ENCODE results near the gene CSF3. TPM values are rescaled to one million over a fixed set of nuclear protein-coding genes. Genes with fewer than 3 reads are reported as not detected.

The CSF3 gene
- total and polyA plus RNA-seq, 10 donors, result 0.24 to 1.8 (median 1.3) TPM; not detected in 4

- Histone ChIP-seq H3K4me3 (peak within 1 kb of the TSS; percentile 76 to 100 (median 96)), H3K9me3 (no peaks in the 10 kb centered on the region), H3K27ac (peak within 1 kb of the TSS; percentile 84 to 96 (median 92)), H3K4me1 (peaks cover 19 to 67% (median 54%) of the 10 kb centered on the region in 6 donors), H3K27me3 (replicated peaks in 1 of 7) (no peaks in the 10 kb centered on the region), H3K36me3 (no peaks in the 10 kb centered on the region)
- DNase-seq, result peak; percentile 95
- TF ChIP-seq, protein P1, sequence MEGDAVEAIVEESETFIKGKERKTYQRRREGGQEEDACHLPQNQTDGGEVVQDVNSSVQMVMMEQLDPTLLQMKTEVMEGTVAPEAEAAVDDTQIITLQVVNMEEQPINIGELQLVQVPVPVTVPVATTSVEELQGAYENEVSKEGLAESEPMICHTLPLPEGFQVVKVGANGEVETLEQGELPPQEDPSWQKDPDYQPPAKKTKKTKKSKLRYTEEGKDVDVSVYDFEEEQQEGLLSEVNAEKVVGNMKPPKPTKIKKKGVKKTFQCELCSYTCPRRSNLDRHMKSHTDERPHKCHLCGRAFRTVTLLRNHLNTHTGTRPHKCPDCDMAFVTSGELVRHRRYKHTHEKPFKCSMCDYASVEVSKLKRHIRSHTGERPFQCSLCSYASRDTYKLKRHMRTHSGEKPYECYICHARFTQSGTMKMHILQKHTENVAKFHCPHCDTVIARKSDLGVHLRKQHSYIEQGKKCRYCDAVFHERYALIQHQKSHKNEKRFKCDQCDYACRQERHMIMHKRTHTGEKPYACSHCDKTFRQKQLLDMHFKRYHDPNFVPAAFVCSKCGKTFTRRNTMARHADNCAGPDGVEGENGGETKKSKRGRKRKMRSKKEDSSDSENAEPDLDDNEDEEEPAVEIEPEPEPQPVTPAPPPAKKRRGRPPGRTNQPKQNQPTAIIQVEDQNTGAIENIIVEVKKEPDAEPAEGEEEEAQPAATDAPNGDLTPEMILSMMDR (IDR thresholded peaks at IDR 0.05 in 8 of 11, conservative IDR thresholded peaks at IDR 0.05 in 3 of 11), result peak in 6 of 11 experiments; percentile 9 to 53 (median 34)
- TF ChIP-seq POLR2A (IDR thresholded peaks at IDR 0.05), result no peak
- 0 to 4% (median 1%) methylated on average over 34 to 83 of the region's 83 CpGs for WGBS, 5 donors
- intact Hi-C loops (cut with DNase I; ENCODE audit: low total_unique reads), result no loop called here
Measured at GRCh38 chr17:40062329-40063186, 47.3 kb downstream of the CSF3 start, which contains the start of gene THRA. TSS of gene THRA (plus strand) at chr17:40062965. CDS start at chr17:40074489, 11,524 bp downstream.

DNA sequence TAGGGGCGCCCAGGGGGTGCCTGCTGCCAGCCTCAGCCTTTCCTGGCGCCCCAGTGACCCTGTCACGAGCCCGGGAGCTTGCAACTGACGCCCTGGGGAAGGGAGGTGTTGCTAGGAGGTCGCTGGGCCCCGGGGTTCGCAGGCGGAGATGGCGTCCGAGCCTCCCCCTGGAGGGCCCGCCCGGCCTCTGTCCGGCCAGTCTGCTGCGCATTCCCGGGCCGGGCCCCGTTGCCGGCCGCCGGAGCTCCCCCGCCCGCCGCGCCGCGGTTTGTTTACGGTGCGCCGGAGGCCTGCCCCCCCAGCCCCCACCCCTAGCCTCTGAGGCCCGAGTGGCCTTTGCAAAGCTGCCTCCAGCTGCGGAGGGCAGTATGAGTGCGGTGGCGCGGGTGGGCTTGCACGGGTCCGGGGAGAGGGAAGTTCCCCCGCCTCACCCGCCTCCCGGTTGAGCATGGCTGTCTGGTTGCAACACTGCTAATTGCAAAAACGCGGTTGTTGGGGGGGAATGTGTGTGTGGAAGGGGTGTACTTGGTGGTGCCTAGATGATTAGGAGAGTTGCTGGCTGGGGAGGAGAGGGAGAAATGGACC, 48.0 kb downstream of the CSF3 start:
- peak overlapping the region; percentile 84 to 96 (median 92) for H3K27ac ChIP-seq
- H3K27me3 ChIP-seq (replicated peaks in 1 of 7), result no peaks in the 10 kb centered on the region
- H3K4me1 ChIP-seq, result peaks cover 26 to 68% (median 58%) of the 10 kb centered on the region in 6 donors
- TF ChIP-seq POLR2AphosphoS5 (IDR thresholded peaks at IDR 0.05), result peak; percentile 44 to 68 (median 66)
- TF ChIP-seq, protein P1 (IDR thresholded peaks at IDR 0.05 in 8 of 11, conservative IDR thresholded peaks at IDR 0.05 in 3 of 11), result no peak
- peak; percentile 91 for DNase-seq
- H3K4me3 ChIP-seq, result peak overlapping the region; percentile 76 to 100 (median 96)
- H3K9me3 ChIP-seq, result no peaks in the 10 kb centered on the region
- 0% methylated on average over 27 to 42 of the region's 42 CpGs for WGBS, 5 donors
- intact Hi-C loops (cut with DNase I; ENCODE audit: low total_unique reads), result no loop called here
- no peaks in the 10 kb centered on the region for H3K36me3 ChIP-seq

DNA sequence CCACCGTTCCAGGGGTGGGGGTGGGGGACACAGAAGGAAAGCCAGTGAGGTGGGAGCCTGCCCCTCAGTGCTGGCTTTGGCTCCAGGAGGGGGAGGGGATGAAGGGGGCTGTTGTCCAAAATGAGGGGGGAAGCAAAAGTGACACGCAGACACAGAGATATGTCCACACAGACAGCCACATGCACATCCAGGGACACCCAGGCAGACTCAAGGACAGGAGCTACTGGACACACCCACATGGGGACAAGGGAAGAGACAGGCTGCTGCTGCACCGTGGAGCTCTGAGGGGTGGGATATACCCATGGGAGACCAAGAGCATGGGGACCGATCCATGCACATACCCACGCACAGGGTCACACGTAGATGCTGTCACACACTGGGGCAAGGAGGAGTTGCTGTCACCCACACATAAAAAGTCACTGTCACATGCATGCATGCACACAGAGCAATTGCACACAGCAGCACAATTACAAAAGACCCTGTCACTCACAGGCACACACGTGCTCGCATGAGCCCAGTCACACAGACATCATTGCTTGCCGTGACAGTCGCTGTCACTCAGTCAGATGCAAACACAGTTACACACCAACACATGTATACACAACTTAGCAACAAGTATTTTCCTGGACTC, 48.8 kb downstream of the CSF3 start:
- H3K27me3 ChIP-seq (replicated peaks in 1 of 7), result no peaks in the 10 kb centered on the region
- intact Hi-C loops (cut with DNase I; ENCODE audit: low total_unique reads), result no loop called here
- H3K9me3 ChIP-seq, result no peaks in the 10 kb centered on the region
- peaks cover 29 to 69% (median 60%) of the 10 kb centered on the region in 6 donors for H3K4me1 ChIP-seq
- WGBS, 5 donors, result 30 to 47% (median 37%) methylated on average over 10 of the region's 10 CpGs
- H3K36me3 ChIP-seq, result no peaks in the 10 kb centered on the region
- peak overlapping the region in 6 of 8 donors; percentile 76 to 100 (median 95) for H3K4me3 ChIP-seq
- no peak for DNase-seq
- no peak for TF ChIP-seq POLR2A (IDR thresholded peaks at IDR 0.05)
- TF ChIP-seq POLR2AphosphoS5 (IDR thresholded peaks at IDR 0.05), result no peak
- TF ChIP-seq, protein P1 (IDR thresholded peaks at IDR 0.05 in 8 of 11, conservative IDR thresholded peaks at IDR 0.05 in 3 of 11), result no peak
- peak overlapping the region in 4 of 8 donors; percentile 92 to 96 (median 94) for H3K27ac ChIP-seq
